GM18870 (cell line): ENCODE measurements around the gene USP1.

ENCODE experiments used
- ATAC-seq: cut with Tn5 transposase; IDR thresholded peaks from one replicate; pipeline ENCODE4 v1.9.1; 2021; ENCODE audit warnings: moderate library complexity; ENCODE audit not compliant: unreplicated experiment

Gene USP1

GRCh38 chr1:62436466-62437272 is at the start of gene USP1:
TSS of gene USP1 (plus strand) at chr1:62437049. CDS start at chr1:62439868, 2,819 bp downstream.
- peak; percentile 89 for ATAC-seq

DNA sequence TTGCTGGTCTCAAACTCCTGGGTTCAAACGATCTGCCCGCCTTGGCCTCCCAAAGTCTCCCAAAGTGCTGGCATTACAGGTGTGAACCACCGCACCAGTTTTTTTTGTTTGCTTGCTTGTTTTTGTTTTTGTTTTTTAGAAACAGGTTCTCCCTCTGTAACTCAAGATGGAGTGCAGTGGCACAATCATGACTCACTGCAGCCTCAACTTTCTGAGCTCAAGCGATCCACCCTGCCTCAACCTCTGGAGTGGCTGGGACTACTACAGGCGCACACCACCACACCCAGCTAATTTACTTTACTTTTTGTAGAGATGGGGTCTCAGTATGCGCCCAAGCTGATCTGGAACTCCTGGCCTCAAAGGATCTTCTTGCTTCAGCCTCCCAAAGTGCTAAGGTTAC is 47.3 kb upstream of the USP1 start:
- ATAC-seq, result no peak

GRCh38 chr1:62390071-62390470 is 46.8 kb upstream of the USP1 start:
- no peak for ATAC-seq

GRCh38 chr1:62391369-62391971 is 45.4 kb upstream of the USP1 start:
- ATAC-seq, result no peak

DNA sequence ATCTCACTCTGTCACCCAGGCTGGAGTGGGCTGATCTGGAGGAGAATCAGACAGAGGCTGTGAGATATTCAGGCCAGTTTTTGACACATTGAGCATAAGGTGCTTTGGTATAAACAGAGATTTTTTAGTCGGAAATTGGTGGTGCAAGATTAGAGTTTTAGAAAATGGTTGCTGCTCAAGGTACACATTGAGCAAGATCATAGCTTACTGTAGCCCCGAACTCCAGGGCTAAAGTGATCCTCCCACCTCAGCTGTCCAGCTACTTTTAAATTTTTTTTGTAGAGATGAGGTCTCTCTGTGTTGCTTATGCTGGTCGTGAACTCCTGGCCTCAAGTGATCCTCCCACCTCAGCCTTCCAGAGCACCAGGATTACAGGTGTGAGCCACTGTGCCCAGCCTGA is 43.9 kb upstream of the USP1 start:
- ATAC-seq, result no peak

GRCh38 chr1:62394646-62395045 is 42.2 kb upstream of the USP1 start:
- ATAC-seq, result no peak

GRCh38 chr1:62395291-62395690 is 41.6 kb upstream of the USP1 start:
- no peak for ATAC-seq

DNA sequence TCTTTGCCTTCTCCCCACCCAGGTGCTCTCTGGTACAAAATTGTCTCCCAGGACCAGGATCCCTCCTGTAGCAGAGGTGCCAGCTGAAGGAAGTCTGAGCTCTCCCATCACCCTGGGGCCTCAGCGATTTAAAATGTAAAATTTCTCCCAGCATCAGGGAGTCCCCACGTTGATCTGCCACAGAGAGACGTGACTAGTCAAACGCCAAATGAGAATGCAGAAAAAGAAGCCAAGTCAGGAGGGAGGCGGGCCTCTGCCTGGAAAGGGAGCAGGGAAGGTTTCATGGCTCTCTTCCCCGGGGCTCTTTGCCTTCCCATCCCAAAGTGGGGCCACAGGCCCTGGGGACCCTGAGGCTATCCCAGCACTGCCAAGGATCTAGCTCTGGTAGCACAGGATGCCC is 40.0 kb upstream of the USP1 start:
- ATAC-seq, result no peak

- ATAC-seq, result no peak
Measured at GRCh38 chr1:62397301-62397700, 39.5 kb upstream of the USP1 start.

DNA sequence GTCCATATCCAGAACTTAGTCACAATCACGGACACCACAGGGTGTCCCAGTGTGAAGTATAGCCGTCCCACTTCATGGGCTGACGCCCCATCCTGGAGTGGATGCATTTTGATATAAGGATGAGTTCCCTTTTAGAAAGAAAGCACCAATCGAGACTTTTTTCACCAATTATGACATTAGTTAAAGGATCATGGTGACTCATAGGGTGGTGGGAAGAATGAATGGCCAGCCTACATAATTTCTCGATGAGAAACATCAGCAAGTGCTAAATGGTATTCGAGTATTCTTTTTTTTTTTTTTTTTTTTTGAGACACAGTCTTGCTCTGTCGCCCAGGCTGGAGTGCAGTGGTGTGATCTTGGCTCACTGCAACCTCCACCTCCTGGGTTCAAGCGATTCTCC is 38.5 kb upstream of the USP1 start:
- no peak for ATAC-seq

- ATAC-seq, result no peak
Measured at GRCh38 chr1:62401034-62401760, 35.7 kb upstream of the USP1 start.

DNA sequence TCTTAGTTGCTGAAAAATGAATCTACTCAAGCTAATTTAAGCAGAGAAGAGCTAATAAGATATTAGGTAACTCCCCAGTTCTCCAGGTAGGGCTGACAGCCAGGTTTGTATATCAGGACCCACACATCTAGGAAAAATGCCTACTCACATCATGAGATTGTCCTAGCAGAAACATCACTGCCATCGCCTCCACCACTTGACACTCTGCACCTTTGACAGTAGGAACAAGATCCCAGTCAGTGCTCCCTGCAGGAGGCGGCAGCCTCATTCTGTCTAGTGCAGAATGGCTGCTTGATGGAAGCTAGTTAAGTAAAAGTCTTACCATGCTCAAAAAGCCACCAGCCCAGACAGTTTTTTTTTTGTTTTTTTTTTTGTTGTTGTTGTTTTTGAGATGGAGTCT is 31.6 kb upstream of the USP1 start:
- ATAC-seq, result no peak

DNA sequence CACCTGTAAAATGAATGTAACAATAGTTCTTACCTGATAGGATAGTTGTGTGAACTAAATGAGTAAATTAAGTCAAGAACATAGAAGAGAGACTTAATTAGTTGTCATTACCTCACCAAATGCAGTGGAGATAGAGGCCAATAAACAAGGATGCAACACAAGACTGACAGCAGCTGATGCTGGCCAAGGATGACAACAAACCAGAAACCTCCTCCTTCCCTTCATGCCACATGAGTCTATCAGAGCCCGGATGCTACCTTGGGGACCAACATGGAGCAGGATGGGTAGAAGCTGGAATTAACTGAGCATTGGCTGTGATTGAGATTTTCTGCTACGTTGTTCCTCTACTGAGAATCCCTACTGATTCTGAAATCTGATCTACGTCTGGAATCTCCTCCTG is 30.3 kb upstream of the USP1 start:
- no peak for ATAC-seq

DNA sequence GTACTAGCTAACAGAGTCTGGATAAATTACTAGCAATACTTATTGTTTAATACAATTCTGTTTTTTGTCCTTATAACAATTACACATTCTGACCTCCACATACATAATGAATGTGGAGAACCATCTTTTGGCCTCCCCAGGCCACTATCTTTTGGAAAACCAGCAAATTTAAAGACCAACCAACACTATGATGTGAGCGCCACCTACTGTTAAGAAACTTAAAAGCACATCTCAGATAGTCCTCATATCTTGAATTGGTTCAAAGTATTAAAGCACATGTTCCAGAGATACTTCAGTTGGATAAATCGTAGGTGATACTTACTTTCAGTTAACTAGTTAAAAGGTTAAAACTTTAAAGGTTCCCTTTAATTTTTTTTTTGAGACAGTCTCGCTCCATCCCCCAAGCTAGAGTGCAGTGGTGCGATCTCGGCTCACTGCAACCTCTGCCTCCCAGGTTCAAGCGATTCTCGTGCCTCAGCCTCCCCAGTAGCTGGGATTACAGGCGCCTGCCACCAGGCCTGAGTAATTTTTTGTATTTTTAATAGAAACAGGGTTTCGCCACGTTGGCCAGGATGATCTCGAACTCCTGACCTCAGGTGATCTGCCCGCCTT is 29.3 kb upstream of the USP1 start:
- no peak for ATAC-seq

- no peak for ATAC-seq
Measured at GRCh38 chr1:62415687-62416086, 21.2 kb upstream of the USP1 start.

DNA sequence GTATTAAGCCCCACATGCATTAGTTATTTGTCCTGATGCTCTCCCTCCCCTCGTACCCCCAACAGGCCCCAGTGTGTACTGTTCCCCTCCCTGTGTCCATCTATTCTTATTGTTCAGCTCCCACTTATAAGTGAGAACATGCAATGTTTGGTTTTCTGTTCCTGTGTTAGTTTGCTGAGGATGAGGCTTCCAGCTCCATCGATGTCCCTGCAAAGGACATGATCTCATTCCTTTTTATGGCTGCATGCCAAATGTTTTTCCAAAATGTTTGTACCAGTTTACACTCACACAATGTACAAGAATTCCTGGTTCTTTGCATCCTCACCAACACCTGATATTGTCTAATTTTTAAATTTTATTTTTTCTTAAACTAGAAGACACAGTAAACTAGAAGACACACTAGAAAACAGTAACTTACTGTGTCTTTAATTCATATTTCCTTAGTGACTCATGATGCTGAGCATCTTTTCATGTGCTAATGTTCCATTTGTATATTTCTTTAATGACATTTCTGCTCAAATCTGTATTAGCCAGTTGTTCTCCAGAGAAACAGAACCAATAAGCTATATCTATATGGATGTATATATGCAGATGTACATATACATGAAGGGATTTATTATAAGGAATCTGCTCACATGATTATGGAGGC is 19.4 kb upstream of the USP1 start:
- ATAC-seq, result no peak

GRCh38 chr1:62420214-62420613 is 16.6 kb upstream of the USP1 start:
- no peak for ATAC-seq

DNA sequence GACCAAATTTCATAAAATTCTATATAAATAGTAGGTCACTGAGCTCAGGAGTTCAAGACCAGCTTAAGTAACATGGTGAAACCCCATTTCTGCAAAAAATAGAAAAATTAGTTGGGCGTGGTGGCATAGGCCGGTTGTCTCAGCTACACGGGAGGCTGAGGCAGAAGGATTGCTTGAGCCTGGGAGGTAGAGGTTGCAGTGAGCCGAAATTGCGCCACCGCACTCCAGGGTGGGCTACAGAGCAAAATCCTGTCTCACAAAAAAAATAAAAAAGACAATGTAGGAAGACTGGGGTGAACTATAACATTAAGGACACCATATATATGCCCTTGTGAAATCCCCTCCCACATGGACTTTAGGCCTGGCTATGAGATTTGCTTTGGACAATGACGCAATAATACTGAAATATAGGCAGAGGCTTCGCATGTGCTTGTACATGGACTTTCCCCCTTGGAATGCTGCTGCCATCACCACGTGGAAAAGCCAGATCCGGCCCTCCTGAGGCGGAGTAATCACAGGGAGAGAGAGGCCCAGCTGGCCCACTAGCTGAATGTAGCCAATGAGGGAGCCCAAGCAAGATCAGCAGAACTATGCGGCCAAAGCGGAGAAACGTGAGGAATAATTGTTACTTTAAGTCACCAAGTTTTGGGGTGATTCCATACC is 13.1 kb upstream of the USP1 start:
- ATAC-seq, result no peak

DNA sequence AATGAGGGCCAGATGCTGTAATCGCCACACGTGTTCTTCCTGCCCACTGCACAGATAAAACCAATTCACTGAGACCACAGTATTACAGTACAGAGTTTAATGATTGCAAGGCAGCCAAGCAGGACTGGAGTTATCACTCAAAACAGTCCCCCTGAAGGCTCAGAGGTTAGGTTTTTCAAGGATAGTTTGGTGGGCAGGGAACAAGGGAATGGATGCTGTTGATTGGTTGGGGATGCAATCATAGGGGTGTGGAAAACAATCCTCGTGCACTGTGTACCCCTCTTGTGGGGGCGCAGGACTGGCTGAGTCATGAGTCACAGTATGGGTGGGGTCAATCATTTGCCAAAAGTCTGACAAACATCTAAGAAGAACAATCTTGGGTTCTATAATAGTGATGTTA is 12.4 kb upstream of the USP1 start:
- no peak for ATAC-seq

- no peak for ATAC-seq
Measured at GRCh38 chr1:62425041-62425440, 11.8 kb upstream of the USP1 start.

- ATAC-seq, result no peak
Measured at GRCh38 chr1:62426237-62426636, 10.6 kb upstream of the USP1 start.
